GM19023 (cell line): Measurements from ENCODE around the gene HDLBP.

Experiments used
- ATAC-seq: cut with Tn5 transposase; IDR thresholded peaks from one replicate; pipeline ENCODE4 v1.9.1; 2021; ENCODE audit warnings: mild to moderate bottlenecking, moderate library complexity; ENCODE audit not compliant: unreplicated experiment

Gene HDLBP

GRCh38 chr2:241275504-241275903 is 40.0 kb downstream of the HDLBP start:
- ATAC-seq, result no peak

- ATAC-seq, result no peak
Observed at GRCh38 chr2:241274127-241274526, 41.3 kb downstream of the HDLBP start.

- ATAC-seq, result no peak
Observed at GRCh38 chr2:241273210-241274020, 42.1 kb downstream of the HDLBP start.

GRCh38 chr2:241272303-241273209 is 42.9 kb downstream of the HDLBP start:
- ATAC-seq, result peak; percentile 54

- peak; percentile 58 for ATAC-seq
Observed at GRCh38 chr2:241271706-241272302, 43.7 kb downstream of the HDLBP start.

- ATAC-seq, result no peak
Observed at GRCh38 chr2:241270531-241270930, 44.9 kb downstream of the HDLBP start.

- no peak for ATAC-seq
Observed at GRCh38 chr2:241269707-241270520, 45.6 kb downstream of the HDLBP start.

- ATAC-seq, result no peak
Observed at GRCh38 chr2:241268716-241269445, 46.6 kb downstream of the HDLBP start.

GRCh38 chr2:241268306-241268705 is 47.2 kb downstream of the HDLBP start:
- ATAC-seq, result no peak

GRCh38 chr2:241267249-241268067 is 48.0 kb downstream of the HDLBP start:
- no peak for ATAC-seq

GRCh38 chr2:241265506-241265905 is 50.0 kb downstream of the HDLBP start:
- no peak for ATAC-seq

- ATAC-seq, result no peak
Observed at GRCh38 chr2:241263061-241263460, 52.4 kb downstream of the HDLBP start.

GRCh38 chr2:241261628-241262027 is 53.8 kb downstream of the HDLBP start:
- ATAC-seq, result no peak

GRCh38 chr2:241260911-241261310 is 54.6 kb downstream of the HDLBP start:
- no peak for ATAC-seq

- ATAC-seq, result no peak
Observed at GRCh38 chr2:241258505-241259280, 56.8 kb downstream of the HDLBP start.

GRCh38 chr2:241257419-241258032 is 57.9 kb downstream of the HDLBP start:
- ATAC-seq, result no peak

- no peak for ATAC-seq
Observed at GRCh38 chr2:241256168-241256545, 59.3 kb downstream of the HDLBP start.
